ENCODE data around the gene PPARA.
A peak's percentile ranks its signal among the peaks of the same experiment; 100 is the strongest.

Gene PPARA

GRCh38 chr22:46280999-46281623 is 130.8 kb downstream of the PPARA start:
- DNase-seq = peak; percentile 67

- DNase-seq = no peak
Observed at GRCh38 chr22:46281866-46282678, 131.7 kb downstream of the PPARA start.

- DNase-seq = no peak
Observed at GRCh38 chr22:46286006-46286405, 135.7 kb downstream of the PPARA start.

- no peak for DNase-seq
Observed at GRCh38 chr22:46286941-46287872, 136.9 kb downstream of the PPARA start.

GRCh38 chr22:46287873-46288751 is 137.8 kb downstream of the PPARA start:
- peak; percentile 53 for DNase-seq

- no peak for DNase-seq
Observed at GRCh38 chr22:46288846-46289243, 138.5 kb downstream of the PPARA start.

- peak; percentile 63 for DNase-seq
Observed at GRCh38 chr22:46289244-46289891, 139.0 kb downstream of the PPARA start.

GRCh38 chr22:46290121-46290842 is 140.0 kb downstream of the PPARA start:
- no peak for DNase-seq

- DNase-seq = no peak
Observed at GRCh38 chr22:46290843-46291785, 140.8 kb downstream of the PPARA start.

GRCh38 chr22:46292173-46292572 is 141.8 kb downstream of the PPARA start:
- no peak for DNase-seq

GRCh38 chr22:46292732-46293131 is 142.4 kb downstream of the PPARA start:
- DNase-seq = no peak
